ENCODE results near the gene LDOC1. TPM values are rescaled to one million over a fixed set of nuclear protein-coding genes. Genes with fewer than 3 reads are reported as not detected.

Gene LDOC1
- total RNA-seq, 1 experiment from 2014 or later, result 2.6 TPM

Other genes with a start within 250 kb of the LDOC1 start
- not detected in 2 replicates for gene SPANXB1, start 174.5 kb downstream of the LDOC1 start, total RNA-seq (2014; rRNA removed; shearing (Covaris generic); ENCODE audit: low replicate concordance)
- not detected in 2 replicates for gene SPANXC, start 65.4 kb upstream of the LDOC1 start, total RNA-seq (2014; rRNA removed; shearing (Covaris generic); ENCODE audit: low replicate concordance)